ENCODE data around the gene ATP10B. TPM values are rescaled to one million over a fixed set of nuclear protein-coding genes. Genes with fewer than 3 reads are reported as not detected.

Gene ATP10B
- total and polyA plus RNA-seq, 2 of the 13 experiments (the other 11 are each of a cell fraction or from before 2014, with no cell fraction given), result not detected

- TF ChIP-seq RFXANK (CRISPR knock-in tag; IDR thresholded peaks at IDR 0.05) (no peak), POLR2A (IDR thresholded peaks at IDR 0.05; ENCODE audit: insufficient read depth in 1 of 2, low read depth in 2 of 2, low read length in 2 of 2) (no peak), GPN1 (CRISPR knock-in tag; IDR thresholded peaks at IDR 0.05; ENCODE audit: borderline replicate concordance) (no peak), REPIN1 (CRISPR knock-in tag; IDR thresholded peaks at IDR 0.05; ENCODE audit: borderline replicate concordance, low read depth) (no peak), MAF1 (CRISPR knock-in tag; IDR thresholded peaks at IDR 0.05; ENCODE audit: borderline replicate concordance) (no peak), TEAD2 (CRISPR knock-in tag; IDR thresholded peaks at IDR 0.05) (no peak), TSC22D2 (CRISPR knock-in tag; IDR thresholded peaks at IDR 0.05; ENCODE audit: borderline replicate concordance) (no peak), SRF (IDR thresholded peaks at IDR 0.05; ENCODE audit: low read depth, low read length) (no peak), ZNF549 (CRISPR knock-in tag; IDR thresholded peaks at IDR 0.05) (no peak), NFE2L2 (IDR thresholded peaks at IDR 0.05; ENCODE audit: low read length) (no peak), ZMYM2 (CRISPR knock-in tag; IDR thresholded peaks at IDR 0.05) (no peak), ZBTB33 (CRISPR knock-in tag; IDR thresholded peaks at IDR 0.05) (no peak), PBX3 (CRISPR knock-in tag; IDR thresholded peaks at IDR 0.05; ENCODE audit: borderline replicate concordance) (no peak)
- TF ChIP-seq, protein P1, sequence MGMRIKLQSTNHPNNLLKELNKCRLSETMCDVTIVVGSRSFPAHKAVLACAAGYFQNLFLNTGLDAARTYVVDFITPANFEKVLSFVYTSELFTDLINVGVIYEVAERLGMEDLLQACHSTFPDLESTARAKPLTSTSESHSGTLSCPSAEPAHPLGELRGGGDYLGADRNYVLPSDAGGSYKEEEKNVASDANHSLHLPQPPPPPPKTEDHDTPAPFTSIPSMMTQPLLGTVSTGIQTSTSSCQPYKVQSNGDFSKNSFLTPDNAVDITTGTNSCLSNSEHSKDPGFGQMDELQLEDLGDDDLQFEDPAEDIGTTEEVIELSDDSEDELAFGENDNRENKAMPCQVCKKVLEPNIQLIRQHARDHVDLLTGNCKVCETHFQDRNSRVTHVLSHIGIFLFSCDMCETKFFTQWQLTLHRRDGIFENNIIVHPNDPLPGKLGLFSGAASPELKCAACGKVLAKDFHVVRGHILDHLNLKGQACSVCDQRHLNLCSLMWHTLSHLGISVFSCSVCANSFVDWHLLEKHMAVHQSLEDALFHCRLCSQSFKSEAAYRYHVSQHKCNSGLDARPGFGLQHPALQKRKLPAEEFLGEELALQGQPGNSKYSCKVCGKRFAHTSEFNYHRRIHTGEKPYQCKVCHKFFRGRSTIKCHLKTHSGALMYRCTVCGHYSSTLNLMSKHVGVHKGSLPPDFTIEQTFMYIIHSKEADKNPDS (CRISPR knock-in tag; IDR thresholded peaks at IDR 0.05), result no peak
- no peaks in the 10 kb centered on the region for H3K36me3 ChIP-seq (replicated peaks in 1 of 2; ENCODE audit: control insufficient read depth in 1 of 2, insufficient read depth in 2 of 2, low read length in 2 of 2)
- 75% methylated on average over 6 of the region's 6 CpGs for WGBS (ENCODE audit: low lambda C conversion rate)
- H2AFZ ChIP-seq (ENCODE audit: low read length), result no peak overlapping the region
- no peaks in the 10 kb centered on the region for H3K79me2 ChIP-seq (ENCODE audit: insufficient read depth, low read length)
- H3K27ac ChIP-seq (ENCODE audit: extremely low read length, insufficient read depth, low read length), result no peak overlapping the region
- intact Hi-C loops (cut with micrococcal nuclease; ENCODE audit: unreplicated experiment) (no loop called here), in situ Hi-C loops (cut with HindIII; ENCODE audit: extremely low pct_ligation_motif_present, low pct_unique_long_range_greater_than_20kb) (no loop called here)
- FAIRE-seq, result no peak
- H3K4me3 ChIP-seq (replicated peaks in 1 of 3; ENCODE audit: insufficient read depth in 1 of 3, low read depth in 2 of 3, low read length in 3 of 3), result no peak overlapping the region
- no peak overlapping the region for H3K9ac ChIP-seq (ENCODE audit: insufficient read depth, low read depth, low read length)
- ATAC-seq, result no peak
- H4K20me1 ChIP-seq (ENCODE audit: insufficient read depth, low read length), result no peaks in the 10 kb centered on the region
- no peak for DNase-seq (ENCODE audit: low spot score)
- H3K4me1 ChIP-seq (ENCODE audit: insufficient read depth, low read length), result no peaks in the 10 kb centered on the region
- ChIA-PET POLR2A (no interaction called here), CTCF (ENCODE audit: low intra/inter-chr PET ratio, low total read pairs) (no interaction called here)
- no peaks in the 10 kb centered on the region for H3K27me3 ChIP-seq (ENCODE audit: control insufficient read depth in 1 of 2, insufficient read depth in 2 of 2, low read length in 2 of 2)
- H3K9me3 ChIP-seq (ENCODE audit: low read length), result no peaks in the 10 kb centered on the region
- BruUV-seq (replicated peaks), result no TSS peak
- no peak overlapping the region for H3K4me2 ChIP-seq (ENCODE audit: low read depth, low read length)
These were observed 16.0 kb upstream of the ATP10B start for GRCh38 chr5:160867976-160868375.
